LNCAP (cell line): Measurements from ENCODE around the gene SCN4A.

Source experiments
- TF ChIP-seq, protein P1 (sequence below): fragments of 450-650 bp; IDR thresholded peaks from 2 replicates; pipeline ENCODE4 v1.5.1; 2017; ENCODE audit warnings: mild to moderate bottlenecking

The SCN4A gene

DNA sequence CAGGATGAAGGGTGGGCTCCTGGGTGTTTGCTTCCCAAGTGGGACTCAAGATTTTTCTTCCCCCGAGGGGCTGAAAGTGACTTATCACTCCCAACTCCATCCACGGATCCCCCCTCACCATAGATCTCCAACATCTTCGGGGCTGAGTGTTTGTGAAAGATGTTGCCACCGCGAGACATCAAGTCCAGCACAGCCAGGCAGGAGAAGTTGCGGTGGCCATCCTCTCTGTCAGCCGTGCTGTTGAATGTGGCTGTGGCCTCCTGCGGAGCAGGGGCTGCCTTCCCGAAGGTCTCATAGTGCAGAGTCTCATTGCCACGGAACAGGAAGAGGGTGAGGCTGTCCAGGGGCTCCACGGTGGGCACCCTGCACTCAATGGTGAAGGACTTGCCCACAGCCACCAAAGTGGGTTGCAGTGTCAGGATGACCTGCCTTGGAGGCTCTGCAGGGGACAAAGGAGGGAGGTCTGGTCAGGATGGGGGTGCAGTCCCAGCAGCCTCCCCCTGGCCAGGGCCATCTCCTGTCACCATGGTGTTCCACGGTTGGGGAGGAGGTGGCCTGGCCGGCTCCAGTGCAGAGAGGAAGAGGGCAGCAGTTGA lies 30.9 kb upstream of the SCN4A start:
- TF ChIP-seq, protein P1, sequence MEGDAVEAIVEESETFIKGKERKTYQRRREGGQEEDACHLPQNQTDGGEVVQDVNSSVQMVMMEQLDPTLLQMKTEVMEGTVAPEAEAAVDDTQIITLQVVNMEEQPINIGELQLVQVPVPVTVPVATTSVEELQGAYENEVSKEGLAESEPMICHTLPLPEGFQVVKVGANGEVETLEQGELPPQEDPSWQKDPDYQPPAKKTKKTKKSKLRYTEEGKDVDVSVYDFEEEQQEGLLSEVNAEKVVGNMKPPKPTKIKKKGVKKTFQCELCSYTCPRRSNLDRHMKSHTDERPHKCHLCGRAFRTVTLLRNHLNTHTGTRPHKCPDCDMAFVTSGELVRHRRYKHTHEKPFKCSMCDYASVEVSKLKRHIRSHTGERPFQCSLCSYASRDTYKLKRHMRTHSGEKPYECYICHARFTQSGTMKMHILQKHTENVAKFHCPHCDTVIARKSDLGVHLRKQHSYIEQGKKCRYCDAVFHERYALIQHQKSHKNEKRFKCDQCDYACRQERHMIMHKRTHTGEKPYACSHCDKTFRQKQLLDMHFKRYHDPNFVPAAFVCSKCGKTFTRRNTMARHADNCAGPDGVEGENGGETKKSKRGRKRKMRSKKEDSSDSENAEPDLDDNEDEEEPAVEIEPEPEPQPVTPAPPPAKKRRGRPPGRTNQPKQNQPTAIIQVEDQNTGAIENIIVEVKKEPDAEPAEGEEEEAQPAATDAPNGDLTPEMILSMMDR: no peak

GRCh38 chr17:64002658-64003525 lies 30.2 kb upstream of the SCN4A start:
- TF ChIP-seq, protein P1: no peak

GRCh38 chr17:64001763-64002529 lies 29.2 kb upstream of the SCN4A start:
- TF ChIP-seq, protein P1: no peak

GRCh38 chr17:64001091-64001579 lies 28.4 kb upstream of the SCN4A start:
- TF ChIP-seq, protein P1: no peak

DNA sequence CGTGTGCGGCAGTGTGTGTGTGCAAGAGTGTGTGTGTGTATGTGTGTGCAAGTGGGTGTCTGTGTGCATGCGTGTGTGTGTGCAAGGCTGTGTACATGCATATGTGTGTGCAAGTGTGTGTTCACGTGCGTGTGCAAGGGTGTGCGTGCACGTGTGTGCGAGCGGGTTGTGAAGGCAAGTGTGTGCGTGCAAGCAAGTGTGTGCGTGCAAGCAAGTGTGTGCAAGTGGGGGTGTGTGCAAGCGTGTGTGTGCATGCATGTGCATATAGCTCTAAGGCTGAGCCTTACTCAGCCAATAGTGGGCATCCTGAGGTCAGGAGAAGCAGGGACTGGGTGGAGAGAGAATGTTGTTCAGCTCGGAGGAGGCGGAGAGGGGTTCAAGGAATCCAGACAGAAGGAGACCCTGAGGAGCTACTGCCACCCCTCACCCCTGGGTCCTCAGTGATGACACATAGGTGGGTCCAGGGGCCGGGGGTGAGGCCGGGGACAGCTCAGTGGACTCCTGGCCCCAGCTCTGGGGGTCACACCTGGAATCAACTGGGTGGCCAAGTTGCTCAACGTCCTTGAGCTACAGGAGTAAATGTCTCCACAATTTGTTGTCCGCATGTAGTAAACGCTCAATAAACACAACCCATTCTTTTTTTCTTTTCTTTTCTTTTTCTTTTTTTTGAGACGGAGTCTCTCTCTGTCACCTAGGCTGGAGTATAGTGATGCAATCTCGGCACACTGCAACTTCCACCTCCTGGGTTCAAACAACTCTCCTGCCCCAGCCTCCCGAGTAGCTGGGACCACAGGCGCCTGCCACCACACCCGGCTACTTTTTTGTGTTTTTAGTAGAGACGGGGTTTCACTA lies 27.2 kb upstream of the SCN4A start:
- TF ChIP-seq, protein P1: no peak

GRCh38 chr17:63998721-63999679 lies 26.3 kb upstream of the SCN4A start:
- TF ChIP-seq, protein P1: no peak
